Lower leg skin (tissue), 3 donors: ENCODE results near the gene ZNF300.

Source experiments
- CTCF ChIP-seq, 3 donors: fragments of 450-650 bp; IDR thresholded peaks; one replicate each; pipeline ENCODE4 v1.5.1; 2016; ENCODE audit warnings: antibody characterized with exemption in 3 of 3, mild to moderate bottlenecking in 3 of 3, moderate library complexity in 2 of 3
- POLR2A ChIP-seq, 2 donors: fragments of 450-650 bp; IDR thresholded peaks; one replicate each; pipeline ENCODE4 v1.6.1; 2016 to 2017; ENCODE audit warnings: antibody characterized with exemption in 2 of 2, mild to moderate bottlenecking in 1 of 2, moderate library complexity in 1 of 2

- TF ChIP-seq CTCF (IDR thresholded peaks at IDR 0.05) (no peak), POLR2A (IDR thresholded peaks at IDR 0.05) (no peak)
Measured at GRCh38 chr5:150895431-150896428, 9.1 kb downstream of the ZNF300 start.
